NCI-H1105 treated with DMSO at 0.1 percent for 48 hours (cell line): ENCODE results near the gene SLC2A4.

Source experiments
- DNase-seq: peaks from one replicate; lab custom pipeline; 2025; lab: John Stamatoyannopoulos, UW

Gene SLC2A4

GRCh38 chr17:7279448-7279847 is 2.1 kb upstream of the SLC2A4 start:
- no peak for DNase-seq

- DNase-seq, result peak; percentile 92
Measured at GRCh38 chr17:7280519-7281073, 922 bp upstream of the SLC2A4 start.

- DNase-seq, result peak; percentile 37
Measured at GRCh38 chr17:7281953-7282751, 634 bp downstream of the SLC2A4 start.

DNA sequence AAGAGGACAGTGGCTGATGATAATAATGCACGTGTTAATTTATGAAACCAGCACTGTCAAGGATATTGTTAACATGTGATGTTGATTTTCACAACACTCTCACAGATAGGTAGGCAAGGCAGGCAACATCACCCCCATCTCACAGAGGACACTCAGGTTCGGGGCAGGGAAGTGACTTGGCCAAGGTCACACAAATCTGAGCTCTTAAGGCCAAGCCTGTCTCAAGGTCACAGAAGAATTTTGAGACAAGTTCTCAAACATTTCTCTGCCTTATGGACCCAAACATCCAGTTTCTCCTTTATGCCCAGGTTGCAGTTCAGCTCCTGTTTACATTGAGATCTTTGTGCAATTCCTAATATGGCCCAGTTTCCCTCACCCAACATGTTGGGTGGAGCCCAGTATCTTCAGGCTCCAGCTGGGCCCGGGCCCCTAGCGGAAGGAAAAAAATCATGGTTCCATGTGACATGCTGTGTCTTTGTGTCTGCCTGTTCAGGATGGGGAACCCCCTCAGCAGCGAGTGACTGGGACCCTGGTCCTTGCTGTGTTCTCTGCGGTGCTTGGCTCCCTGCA is 1.3 kb downstream of the SLC2A4 start:
- no peak for DNase-seq

- DNase-seq, result no peak
Measured at GRCh38 chr17:7283471-7284216, 2.1 kb downstream of the SLC2A4 start.

- DNase-seq, result no peak
Measured at GRCh38 chr17:7284911-7285310, 3.4 kb downstream of the SLC2A4 start.

DNA sequence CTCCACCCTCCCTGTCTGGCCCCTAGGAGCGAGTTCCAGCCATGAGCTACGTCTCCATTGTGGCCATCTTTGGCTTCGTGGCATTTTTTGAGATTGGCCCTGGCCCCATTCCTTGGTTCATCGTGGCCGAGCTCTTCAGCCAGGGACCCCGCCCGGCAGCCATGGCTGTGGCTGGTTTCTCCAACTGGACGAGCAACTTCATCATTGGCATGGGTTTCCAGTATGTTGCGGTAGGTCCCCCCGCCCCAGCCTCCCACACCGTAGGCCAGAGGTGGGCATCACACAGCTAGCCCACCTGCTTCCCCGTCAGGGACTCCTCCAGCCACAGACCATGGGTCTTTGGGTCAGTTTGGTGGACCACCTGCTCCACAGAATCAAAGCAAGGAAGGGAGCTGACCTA is 4.2 kb downstream of the SLC2A4 start:
- DNase-seq, result no peak

DNA sequence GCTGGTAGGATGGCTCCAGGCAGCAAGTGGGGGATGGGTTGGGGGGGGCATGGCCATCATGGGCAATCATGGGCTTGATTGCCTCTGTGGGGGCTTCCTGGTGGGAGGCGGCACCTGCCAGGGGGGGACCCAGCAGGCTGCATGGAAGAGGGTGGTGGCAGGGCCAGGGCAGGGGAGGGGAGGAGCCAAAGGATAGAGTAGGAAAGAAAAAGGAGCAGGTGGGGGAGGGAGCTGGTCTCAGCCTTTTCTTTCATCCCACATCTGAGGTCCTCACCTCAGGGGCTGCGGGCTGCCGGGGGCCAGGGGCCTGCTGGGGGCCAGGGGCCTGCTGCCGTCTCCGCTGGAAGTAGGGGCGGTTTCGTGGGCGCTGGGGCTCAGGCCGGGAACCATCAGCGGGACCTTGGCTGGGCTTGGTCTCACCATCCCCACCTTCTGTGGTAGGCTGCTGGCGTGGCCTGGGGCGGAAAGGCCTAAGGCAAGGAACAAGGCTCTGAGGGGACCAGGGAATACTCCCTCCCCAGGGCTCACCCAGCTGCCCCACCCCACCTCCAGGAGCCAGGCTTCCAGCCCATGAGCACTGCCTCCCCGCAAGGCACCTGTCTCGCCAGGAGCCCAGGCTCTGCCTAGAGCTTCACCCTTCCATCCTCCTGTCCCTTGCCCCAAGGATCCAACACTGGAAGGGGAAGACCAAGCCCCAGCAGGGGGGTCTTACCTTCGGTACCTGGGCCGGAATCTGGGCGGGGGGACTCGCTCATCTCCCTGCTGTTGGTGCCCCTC is 7.9 kb downstream of the SLC2A4 start:
- DNase-seq, result no peak

- DNase-seq, result no peak
Measured at GRCh38 chr17:7290166-7290565, 8.6 kb downstream of the SLC2A4 start.

DNA sequence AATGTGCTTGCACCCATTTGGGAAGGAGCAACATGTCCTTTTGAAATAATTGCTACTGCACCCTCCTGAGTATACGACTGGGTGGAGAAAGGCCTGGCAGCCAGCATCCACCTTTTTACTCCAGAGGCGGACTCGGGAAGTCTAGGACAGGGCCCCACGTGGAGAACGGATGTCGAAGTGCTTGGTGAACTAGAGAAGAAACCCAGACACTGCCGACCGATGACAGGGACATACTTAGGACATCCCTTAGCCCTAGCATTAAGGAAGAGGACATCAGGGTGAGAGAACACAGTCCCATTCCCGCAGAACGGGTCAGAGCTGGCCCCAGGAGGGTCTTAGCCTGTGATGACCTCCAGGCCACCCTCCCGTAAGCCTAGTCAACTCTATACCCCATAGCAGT is 9.2 kb downstream of the SLC2A4 start:
- no peak for DNase-seq

DNA sequence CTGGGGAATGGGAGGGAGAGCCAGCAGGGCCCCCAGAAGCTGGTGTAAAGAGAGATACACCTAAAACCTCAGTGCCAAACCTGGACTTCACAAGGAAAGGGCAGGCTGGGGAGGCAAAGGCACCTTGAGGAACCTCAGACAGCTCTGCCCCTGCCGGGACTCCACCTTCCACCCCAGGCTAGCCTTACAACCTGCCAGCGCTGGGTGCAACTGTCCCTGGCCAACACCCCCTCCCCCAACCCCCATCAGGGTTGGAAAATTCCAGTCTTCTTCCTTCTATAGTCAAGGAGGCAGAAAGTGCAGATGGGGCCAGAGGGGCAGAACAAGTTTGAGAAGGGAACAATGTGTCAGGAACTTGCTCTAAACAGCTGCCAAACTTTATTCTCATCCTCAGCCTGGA is 10.7 kb downstream of the SLC2A4 start:
- DNase-seq, result no peak

DNA sequence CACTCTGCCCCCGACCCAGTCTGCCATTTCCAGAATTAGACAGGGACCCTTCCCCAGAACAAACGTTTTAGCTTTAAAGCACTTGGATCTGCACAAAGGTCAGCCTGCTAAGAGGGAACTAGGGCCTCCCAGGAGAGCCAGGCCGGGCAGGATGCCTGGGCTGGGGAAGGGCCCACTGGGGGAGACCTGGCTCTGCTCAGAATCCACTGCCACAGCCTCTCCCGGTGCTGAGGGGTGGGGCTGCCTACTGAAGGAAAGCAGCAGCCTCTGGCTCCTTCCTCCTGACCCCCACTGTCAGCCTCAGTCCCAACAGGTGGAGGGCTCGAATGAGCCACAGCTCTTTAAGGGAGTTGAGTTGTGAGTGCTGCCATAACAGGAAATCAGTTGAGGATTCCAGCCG is 11.2 kb downstream of the SLC2A4 start:
- DNase-seq, result no peak

DNA sequence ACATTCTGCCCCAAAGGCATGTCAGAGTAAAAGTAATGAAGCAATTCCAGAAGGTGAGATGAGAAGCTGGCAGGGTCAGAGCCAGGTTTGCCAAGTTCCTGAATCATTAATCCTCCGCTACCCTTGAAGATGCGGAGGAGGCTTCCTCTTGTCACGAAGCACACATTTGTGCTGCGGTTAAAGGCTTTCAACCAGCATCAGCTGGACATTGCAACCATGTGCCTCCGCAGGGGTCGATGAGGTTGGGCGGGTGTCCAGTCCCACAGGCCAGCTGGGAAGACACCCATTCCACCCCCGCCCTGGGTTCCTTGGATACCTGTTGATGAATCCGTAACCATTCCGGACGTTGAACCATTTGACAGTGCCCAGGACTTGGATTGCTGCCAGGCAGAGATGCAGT is 11.6 kb downstream of the SLC2A4 start:
- DNase-seq, result no peak

DNA sequence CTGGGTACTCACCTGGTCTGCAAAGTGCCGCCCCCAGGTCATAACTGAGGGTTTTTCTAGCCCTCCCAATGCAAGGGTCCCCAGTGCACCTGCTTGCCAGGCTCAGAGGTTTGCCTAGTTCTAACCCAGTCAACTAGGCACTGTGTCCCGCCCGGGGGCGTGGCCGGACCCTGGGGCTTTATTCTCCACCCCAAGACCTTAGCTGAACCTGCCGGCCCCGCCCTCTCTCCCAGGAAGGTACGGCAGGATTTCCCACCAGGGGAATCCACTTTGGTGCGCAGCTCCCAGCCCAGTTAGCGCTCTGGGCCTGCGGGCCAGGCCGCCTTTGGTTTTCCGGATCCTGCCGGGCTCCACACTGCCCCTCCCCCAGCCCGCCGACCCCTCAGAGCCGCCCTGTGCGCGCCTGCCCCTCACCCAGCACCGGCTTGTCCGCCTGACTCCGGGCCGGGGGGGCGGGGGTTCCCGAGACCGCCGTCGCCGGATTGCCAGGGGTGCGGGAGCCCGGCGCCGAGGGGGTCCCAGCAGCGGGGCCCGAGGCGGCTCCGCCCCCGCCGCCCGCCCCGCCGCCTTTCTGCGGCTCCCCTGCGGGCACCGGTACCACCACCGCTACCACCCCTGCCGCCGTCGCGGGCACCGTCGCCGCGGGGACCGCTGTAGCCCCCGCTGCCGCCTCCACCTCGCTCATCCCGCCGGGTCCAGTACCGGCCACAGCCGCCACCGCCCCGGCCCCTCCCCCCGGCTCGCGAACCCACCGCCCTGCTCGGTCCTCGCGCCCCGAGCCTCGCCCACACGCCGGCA is 12.5 kb downstream of the SLC2A4 start:
- peak; percentile 62 for DNase-seq

GRCh38 chr17:7294614-7295153 is 13.2 kb downstream of the SLC2A4 start, which contains the start of gene YBX2:
YBX2 (minus strand) TSS chr17:7294639; CDS start chr17:7294500, 139 bp downstream.
- DNase-seq, result peak; percentile 90

- no peak for DNase-seq
Measured at GRCh38 chr17:7295230-7296180, 14.0 kb downstream of the SLC2A4 start.

DNA sequence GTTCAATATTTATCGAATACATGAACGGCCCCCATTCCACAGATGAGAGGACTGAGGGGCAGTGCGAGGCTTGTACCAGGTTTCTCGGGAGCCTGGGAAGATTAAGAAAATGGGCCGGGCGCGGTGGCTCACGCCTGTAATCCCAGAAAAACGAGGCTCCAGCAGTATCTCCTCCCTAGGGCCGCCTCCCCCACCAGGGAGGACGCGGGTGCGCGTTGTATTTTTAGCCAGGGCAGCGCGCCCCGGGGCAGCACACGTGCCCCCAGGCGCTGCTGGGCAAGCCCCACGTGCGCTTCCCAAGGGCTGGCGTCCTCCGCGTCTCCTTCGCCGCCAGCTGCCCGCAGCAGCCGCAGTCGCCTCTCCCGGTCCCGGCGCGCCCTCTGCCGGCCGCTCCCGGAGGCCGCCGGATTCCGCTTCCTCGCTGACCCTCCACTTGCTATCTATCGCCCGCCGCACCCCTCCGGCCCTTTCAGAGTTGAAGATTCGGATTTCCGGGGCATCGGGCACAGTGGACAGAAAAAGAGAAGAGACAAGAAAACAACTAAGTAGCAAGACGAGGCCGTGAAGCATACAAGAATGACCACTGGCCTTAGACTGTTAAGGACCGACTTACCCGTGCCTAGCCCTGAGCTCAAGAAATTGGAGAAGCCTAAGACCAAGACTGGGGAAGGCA is 14.8 kb downstream of the SLC2A4 start:
- DNase-seq, result peak; percentile 74

- no peak for DNase-seq
Measured at GRCh38 chr17:7304179-7304578, 22.7 kb downstream of the SLC2A4 start.
